ENCODE results near the gene SH3PXD2A.

DNA sequence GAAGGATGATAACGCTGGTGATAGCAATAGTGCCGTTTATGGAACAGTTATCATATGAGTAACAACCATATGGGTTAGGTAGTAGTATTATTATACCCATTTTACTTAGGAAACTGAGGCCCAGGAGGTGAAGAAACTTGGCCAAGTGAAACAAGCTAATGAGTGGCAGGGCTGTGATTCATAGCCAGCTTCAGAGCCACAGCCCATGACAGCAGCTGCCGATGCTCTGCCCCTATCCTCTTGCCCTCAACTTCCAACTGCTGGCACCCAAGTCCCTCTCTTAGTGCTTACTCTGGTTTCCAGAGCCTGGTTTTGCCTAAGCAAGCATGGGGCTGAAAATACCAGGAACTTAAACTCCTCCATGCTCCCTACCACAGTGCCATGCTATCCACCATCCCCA lies 12.3 kb downstream of the SH3PXD2A start:
- TF ChIP-seq, protein P1, sequence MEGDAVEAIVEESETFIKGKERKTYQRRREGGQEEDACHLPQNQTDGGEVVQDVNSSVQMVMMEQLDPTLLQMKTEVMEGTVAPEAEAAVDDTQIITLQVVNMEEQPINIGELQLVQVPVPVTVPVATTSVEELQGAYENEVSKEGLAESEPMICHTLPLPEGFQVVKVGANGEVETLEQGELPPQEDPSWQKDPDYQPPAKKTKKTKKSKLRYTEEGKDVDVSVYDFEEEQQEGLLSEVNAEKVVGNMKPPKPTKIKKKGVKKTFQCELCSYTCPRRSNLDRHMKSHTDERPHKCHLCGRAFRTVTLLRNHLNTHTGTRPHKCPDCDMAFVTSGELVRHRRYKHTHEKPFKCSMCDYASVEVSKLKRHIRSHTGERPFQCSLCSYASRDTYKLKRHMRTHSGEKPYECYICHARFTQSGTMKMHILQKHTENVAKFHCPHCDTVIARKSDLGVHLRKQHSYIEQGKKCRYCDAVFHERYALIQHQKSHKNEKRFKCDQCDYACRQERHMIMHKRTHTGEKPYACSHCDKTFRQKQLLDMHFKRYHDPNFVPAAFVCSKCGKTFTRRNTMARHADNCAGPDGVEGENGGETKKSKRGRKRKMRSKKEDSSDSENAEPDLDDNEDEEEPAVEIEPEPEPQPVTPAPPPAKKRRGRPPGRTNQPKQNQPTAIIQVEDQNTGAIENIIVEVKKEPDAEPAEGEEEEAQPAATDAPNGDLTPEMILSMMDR (IDR thresholded peaks at IDR 0.05), result no peak
- TF ChIP-seq POLR2A (IDR thresholded peaks at IDR 0.05), result no peak
